Brain microvascular endothelial cell (primary cell): Measurements from ENCODE around the gene PDRG1.

ENCODE experiments used
- DNase-seq: peaks from one replicate; pipeline ENCODE4 v3.0.0-alpha.2; 2020
- H3K27ac ChIP-seq: fragments of 250-450 bp; sonication (Bioruptor Pico); 2 replicates; pipeline ENCODE4 v1.5.1; 2020; ENCODE audit warnings: mild to moderate bottlenecking, moderate library complexity
- H3K27me3 ChIP-seq: fragments of 250-450 bp; sonication (Bioruptor Pico); replicated peaks from 2 replicates; pipeline ENCODE4 v1.5.1; 2020; ENCODE audit warnings: mild to moderate bottlenecking
- H3K36me3 ChIP-seq: fragments of 250-450 bp; sonication (Bioruptor Pico); replicated peaks from 2 replicates; pipeline ENCODE4 v1.5.1; 2020; ENCODE audit warnings: mild to moderate bottlenecking
- H3K4me3 ChIP-seq: 2 replicates; pipeline ENCODE4 v1.5.1; 2011; ENCODE audit warnings: low read depth, mild to moderate bottlenecking, control low read depth, low read length, moderate library complexity
- in situ Hi-C: cut with HindIII; loops from 2 replicates; pipeline ENCODE4 v1.10.0; 2017; ENCODE audit warnings: low sequenced_read_pairs, low pct_ligation_motif_present
- TF ChIP-seq, protein P1 (sequence below): IDR thresholded peaks from 2 replicates; pipeline ENCODE4 v1.5.1; 2011; ENCODE audit warnings: low read depth, mild to moderate bottlenecking, moderate library complexity, low read length, control low read depth, inconsistent platforms; ENCODE audit errors: missing control alignments

The PDRG1 gene

GRCh38 chr20:31894980-31895675 is 56.7 kb downstream of the PDRG1 start:
- in situ Hi-C loops: no loop called here
- DNase-seq: peak; percentile 25
- no peak overlapping the region for H3K27ac ChIP-seq
- H3K27me3 ChIP-seq: no peaks in the 10 kb centered on the region
- no peak overlapping the region for H3K4me3 ChIP-seq
- no peaks in the 10 kb centered on the region for H3K36me3 ChIP-seq
- TF ChIP-seq, protein P1, sequence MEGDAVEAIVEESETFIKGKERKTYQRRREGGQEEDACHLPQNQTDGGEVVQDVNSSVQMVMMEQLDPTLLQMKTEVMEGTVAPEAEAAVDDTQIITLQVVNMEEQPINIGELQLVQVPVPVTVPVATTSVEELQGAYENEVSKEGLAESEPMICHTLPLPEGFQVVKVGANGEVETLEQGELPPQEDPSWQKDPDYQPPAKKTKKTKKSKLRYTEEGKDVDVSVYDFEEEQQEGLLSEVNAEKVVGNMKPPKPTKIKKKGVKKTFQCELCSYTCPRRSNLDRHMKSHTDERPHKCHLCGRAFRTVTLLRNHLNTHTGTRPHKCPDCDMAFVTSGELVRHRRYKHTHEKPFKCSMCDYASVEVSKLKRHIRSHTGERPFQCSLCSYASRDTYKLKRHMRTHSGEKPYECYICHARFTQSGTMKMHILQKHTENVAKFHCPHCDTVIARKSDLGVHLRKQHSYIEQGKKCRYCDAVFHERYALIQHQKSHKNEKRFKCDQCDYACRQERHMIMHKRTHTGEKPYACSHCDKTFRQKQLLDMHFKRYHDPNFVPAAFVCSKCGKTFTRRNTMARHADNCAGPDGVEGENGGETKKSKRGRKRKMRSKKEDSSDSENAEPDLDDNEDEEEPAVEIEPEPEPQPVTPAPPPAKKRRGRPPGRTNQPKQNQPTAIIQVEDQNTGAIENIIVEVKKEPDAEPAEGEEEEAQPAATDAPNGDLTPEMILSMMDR: no peak
